Inflammatory macrophage treated with lipopolysaccharide for 1 hour (primary cell): ENCODE results near the gene MTHFD1.
A peak's percentile ranks its signal among the peaks of the same experiment; 100 is the strongest.

Experiments
- DNase-seq, 2 donors: peaks; one replicate each; pipeline ENCODE4 v3.0.0-alpha.2; 2020 to 2022

The MTHFD1 gene

DNA sequence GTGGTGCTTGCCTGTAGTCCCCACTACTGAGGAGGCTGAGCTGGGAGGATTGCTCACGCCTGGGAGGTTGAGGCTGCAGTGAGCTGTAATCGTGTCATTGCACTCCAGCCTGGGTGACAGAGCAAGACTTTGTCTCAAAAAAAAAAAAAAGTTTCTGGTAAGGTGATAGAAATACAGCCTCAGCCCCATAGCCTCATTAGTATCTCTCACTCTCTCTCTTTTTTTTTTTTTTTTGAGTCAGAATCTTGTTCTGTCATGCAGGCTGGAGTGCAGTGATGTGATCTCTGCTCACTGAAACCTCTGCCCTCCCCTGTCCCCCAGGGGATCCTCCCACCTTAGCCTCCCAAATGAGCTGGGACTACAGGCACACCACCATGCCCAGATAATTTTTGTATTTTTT lies 19.2 kb downstream of the MTHFD1 start:
- DNase-seq: no peak

DNA sequence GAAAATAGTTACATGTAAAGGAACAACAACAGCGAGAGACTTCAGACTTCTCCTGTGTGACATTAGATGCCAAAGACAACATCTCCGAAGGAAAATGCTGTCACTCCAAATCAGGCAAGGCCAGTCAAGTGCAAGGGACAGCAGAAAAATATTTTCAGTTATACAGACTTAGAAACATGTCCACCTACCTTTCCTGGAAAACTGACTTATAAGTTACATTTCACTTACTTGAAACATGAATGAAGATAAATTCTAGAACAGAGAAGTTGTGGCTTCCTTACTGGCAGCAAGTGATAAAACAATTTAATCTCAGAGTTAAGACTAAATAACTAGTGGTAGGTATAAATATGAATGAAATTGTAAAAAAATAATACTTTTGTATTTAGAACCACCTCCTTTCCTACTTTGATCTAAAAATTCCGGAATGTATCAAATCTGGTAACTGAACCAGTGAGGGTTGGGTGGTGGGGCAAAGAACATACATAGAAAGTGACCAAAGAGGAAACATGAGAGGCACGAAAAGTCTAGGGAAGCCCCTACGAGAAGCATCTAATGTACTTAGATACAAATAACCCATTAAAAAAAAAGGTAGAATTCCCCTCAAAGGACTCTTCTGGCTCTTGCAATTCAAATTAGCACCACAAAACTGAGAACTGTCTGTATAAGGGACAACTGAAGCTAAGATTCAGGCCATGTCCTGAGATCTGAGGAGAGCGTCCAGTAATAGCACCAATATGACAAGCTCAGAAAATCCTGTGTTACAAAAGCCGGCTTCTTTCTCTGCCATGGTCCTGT lies 21.2 kb downstream of the MTHFD1 start:
- peak in 1 of 2 donors; percentile 47 for DNase-seq

DNA sequence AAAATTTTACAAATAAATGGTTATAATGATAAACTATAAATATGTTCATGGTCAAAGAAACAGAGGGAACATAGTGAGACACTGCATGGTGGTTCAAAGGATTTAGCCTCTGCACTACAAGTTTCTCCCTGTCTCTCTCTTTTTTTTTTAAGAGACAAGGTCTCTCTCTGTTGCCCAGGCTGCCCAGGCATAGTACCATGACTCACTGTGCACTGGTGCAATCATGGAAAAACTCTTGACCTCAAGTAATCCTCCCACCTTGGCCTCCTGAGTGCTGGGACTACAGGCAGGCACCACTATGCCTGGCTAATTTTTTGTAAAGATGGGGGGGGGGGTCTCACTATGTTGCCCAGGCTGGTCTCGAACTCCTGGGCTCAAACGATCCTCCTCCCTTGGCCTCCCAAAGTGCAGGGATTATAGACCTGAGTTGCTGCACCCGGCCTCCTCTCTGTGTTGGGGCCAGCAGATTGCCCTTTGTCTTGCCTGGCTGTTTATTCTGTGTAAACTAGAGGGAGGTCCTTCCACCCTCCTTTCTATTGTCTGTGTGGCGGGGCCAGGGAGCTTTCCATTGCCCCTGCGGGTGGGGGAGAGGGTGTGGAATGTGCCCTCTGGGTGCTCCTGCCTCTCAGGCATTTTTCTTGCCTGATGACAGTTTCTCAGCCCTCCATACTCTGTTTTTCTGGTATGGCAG lies 22.1 kb downstream of the MTHFD1 start:
- DNase-seq: peak; percentile 58 to 85

DNA sequence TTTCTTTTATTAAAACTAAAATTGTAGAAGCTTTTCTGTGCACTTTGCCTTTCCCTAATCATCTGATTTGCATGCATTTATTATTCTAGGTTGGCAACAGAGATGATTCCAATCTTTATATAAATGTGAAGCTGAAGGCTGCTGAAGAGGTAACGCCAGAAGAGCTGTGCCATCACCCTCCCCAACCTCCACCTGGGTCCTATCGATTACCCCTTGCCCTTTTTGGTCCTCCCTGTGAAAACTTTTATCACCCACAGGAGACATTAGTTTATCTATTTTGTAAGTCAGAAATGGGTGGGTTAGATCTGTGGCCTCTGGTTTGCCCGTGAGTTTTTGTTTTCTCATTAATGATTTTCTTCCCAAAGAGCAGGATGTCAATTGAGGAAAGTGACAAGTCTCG lies 22.8 kb downstream of the MTHFD1 start:
- DNase-seq: no peak

DNA sequence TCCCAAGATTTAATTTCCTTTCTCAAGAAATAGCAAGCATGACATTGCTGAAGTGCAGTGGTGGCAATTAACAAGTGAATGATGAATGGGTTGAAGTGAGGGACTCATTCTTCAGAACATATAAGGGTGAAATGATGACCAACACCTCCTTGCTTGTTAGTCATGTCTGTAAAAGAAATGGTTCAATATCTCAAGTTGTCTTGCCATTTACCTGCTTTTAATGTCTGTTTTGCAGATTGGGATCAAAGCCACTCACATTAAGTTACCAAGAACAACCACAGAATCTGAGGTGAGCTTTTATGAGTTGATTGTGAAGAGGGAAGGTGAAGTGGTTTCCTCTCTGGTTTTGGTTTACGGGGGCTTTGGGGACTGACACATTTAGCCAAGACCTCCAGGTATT lies 24.1 kb downstream of the MTHFD1 start:
- DNase-seq: no peak

DNA sequence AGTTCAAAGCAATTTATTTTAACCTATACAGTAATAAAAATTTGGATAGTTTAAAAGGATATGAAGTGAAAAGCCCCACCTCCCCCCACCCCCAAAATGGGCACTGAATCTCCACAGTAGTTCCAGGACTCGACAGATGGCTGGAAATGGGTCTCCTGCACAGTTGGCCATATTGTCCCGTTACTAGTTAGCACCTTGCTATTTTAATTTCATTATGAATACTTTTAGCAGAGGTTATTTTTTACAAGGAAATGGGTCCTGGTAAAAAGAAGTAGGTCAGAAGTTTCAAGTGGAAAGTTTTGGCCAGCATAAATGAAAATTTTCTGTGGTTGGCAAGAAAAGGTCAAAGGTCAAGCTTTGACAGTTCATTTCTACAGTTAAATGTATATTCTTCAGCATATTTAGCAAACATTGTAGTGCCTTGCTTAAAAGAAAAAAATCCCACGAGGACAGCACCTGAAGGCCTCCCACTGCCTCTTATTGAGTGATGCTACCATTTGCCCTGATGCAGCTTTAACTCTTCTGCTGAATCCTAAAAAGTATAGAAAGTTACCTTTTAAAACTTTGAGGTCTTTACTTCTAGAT lies 28.3 kb downstream of the MTHFD1 start:
- no peak for DNase-seq

DNA sequence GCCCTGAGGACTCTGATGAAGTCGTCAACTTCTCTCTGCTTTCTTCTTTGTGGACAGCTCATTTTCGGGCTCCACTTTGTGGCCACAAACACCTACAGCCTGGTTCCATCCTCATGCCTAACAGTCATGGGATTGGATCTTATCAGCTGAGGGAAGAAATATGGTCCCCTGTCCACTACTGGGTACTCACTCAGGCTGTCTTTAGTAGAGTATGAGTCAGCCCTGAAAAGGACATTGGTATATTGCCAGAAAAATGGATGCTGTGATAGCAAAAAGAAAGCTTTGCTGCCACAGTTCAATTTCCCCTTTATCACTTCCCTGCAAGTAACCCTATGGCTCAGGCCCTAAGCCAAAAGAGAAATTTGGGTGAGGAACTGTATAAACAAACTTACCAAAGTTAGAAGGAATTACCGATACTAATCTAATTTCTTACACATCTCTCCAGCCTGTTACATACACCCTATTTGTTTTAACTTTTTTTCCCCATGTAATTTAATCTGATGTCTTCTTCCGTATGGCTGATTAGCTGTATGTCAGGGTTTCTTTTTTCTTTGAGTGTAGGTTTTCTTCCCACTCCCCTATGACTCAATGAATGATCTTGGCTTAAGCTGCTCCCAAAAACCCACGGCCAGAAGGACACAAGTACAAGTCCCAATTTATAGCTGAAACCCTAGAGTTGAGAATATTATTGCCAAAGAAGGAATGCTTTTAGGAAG lies 29.1 kb downstream of the MTHFD1 start:
- peak; percentile 49 to 70 for DNase-seq

DNA sequence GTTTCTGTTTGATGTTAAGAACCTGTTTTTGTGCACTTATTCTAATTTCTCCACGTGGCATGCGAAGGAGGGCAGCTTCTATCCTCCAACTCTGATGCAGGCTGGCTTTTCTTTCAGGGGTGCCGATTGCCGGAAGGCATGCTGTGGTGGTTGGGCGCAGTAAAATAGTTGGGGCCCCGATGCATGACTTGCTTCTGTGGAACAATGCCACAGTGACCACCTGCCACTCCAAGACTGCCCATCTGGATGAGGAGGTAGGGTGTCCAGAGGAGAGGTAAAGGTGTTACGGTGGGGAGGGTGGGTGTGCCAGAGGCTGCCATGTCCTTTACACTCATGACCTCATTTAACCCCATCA lies 29.6 kb downstream of the MTHFD1 start:
- no peak for DNase-seq

DNA sequence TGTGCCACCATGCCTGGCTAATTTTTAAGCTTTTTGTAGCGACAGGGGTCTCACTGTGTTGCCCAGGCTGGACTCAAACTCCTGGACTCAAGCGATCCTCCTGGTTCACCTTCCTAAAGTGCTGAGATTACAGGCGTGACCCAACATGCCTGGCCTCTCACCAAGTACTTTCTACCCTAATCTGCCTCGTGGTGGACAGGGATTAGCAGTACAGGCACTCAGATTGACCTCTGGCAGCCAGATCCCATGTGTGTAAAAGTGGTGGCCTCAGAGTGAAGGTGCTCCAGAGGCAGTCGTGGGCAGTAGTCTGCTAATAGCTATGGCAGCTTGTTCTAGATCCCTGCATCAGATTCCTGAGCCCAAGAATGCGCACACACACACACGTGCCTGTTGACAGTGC lies 30.9 kb downstream of the MTHFD1 start:
- DNase-seq: no peak

DNA sequence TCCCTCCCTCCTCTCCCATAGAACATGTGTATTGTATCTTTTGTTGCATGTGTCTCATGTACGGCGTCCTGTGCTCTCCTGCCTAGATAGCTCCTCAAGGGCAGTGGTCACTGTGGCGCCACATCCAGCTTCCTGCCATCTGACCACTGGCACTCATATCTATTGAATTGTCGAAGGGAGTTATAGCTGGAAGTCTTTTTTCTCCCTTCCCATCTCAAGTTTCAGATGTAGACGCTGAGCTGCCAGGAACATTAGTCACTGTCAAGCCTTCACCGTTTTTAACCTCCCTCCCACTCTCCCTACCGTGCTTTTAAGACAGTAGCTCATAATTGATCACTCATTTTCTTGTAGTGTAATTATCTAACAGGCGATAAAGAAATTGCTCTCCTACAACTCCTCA lies 33.0 kb downstream of the MTHFD1 start:
- DNase-seq: no peak

DNA sequence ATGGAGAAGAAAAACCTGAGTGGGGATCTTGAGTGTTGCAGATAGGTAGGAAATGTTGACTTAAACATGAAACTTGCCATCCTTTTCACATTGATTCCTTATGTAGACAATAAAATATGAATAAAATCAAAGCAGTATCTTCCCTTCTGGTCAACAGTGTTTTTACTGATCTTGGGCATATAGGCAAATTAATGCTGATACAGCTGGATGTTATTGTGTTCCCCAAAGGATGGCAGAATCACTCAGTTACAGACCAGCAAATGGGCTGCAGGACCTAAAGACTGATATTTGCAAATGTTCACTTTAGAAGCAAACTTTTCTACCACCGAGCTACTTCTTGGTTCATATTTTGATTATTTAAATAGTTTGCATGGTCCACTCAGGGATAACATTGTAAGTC lies 33.9 kb downstream of the MTHFD1 start:
- no peak for DNase-seq

DNA sequence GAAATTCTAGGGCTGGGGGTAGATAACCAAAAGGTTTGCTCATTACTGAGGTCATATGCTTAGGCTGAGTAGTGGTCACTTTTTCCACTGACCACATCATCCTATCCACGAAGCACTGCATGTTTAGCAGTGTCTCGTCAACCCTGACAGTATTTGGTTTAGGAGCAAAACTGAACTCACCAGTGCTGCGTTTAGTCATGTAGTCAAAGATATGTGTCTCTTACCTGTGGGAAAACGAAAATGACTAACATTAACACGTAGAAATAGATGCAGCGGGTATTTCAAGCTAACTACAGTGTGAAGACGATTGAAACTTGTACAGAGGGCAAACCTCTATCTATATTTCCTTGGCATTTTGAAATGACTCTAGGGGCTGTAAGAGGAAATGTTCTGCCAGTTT lies 34.6 kb downstream of the MTHFD1 start:
- DNase-seq: no peak

DNA sequence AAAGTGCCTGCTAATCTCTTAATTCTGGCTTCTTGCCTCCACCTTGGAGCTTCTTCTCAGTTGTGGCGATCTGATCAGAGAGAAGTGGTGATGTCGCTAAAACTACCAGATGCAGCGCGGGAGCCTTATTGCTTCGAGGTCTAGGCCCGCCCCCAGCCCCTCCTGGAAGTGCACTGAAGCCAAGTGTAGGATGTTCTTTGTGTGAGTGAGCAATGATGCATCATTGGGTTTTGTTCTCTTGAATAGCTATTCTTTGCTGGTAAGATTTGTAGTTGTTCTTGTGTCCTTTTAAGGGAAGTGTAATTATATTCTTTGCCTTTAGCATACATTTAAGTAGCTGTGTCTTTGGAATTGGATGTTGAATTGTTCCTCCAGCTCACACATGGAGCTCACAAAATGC lies 35.8 kb downstream of the MTHFD1 start:
- no peak for DNase-seq

DNA sequence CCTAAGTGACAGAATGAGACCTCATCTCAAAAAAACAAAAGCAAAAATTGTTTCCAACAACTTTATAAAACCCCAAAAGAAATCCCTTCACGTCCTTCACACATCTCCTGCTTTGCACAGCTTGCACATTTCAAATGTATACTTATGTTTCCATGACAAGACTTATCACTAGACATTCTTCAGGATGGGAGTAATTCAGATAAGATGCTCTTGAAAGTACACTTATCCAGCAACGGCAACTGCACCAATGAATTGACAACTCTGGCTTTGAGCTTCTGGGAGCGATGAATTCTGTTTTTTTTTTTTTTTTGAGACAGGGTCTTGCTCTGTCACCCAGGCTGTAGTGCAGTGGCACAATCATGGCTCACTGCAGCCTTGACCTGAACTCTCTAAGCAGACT lies 46.4 kb downstream of the MTHFD1 start:
- no peak for DNase-seq

DNA sequence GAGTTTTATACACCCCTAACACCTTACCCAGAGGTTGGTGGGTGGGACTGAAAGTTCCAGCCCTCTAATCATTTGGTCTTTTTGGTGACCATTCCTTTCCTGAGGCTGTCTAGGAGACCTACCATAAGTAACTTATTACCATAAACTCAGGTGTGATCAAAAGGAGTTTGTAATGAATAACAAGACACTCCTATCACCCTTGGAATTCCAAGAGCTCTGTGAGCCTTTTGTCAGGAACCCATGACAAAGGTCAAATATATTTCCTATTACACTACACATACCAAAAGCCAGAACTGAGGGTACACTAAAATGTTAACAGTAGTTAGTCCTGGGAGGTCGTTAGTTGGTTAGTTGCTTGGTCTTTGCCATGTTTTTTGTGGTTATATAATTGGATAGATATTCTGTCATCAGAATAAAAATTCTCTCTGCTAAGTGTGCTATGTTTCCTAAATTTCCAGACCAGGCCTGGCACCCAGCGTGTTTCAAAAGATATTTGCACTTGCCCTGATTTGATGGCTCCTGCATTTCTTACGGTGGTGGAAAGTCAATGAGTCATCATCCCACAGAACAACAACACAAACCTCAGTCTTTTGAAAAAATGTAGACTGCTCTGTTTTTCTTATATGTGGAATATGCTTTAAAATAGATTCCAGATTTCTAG lies 50.2 kb downstream of the MTHFD1 start:
- DNase-seq: no peak

DNA sequence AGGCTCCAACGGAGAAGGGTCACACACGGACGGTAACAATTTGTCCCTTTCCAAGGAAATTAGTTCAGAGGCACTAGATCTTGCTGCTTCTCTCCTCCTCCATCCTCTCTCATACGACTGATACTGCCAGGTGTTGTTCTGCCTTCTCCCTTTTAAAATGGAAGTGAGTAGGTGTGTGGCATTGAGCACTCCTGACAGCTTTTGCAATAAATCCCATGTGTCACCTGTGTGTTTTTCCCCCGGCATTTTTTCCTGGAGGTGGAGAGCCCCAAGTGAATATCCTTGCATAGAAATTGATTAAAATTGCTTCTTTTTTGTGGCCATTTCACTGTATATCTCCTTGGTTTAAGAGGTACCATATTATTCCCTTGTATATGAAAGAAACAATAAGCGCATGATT lies 51.0 kb downstream of the MTHFD1 start:
- DNase-seq: no peak

DNA sequence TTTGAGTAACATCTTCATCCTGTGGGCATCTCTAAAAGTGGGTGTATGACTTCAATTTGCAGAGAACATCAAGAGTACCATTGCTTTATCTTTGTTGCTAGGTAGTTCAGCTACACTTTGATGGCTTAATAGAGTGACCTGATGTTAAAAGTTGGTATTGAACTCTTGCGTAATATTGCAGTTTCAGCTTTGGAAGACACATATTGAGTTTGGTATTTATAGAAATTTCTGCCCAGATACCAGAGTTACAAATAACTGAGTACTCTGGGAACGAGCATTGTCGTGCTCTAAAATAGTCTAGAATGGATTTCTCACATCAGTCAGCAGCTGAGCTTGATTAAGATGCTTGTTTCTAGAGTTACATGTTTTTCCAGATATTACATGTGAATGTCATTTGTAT lies 52.3 kb downstream of the MTHFD1 start:
- no peak for DNase-seq

DNA sequence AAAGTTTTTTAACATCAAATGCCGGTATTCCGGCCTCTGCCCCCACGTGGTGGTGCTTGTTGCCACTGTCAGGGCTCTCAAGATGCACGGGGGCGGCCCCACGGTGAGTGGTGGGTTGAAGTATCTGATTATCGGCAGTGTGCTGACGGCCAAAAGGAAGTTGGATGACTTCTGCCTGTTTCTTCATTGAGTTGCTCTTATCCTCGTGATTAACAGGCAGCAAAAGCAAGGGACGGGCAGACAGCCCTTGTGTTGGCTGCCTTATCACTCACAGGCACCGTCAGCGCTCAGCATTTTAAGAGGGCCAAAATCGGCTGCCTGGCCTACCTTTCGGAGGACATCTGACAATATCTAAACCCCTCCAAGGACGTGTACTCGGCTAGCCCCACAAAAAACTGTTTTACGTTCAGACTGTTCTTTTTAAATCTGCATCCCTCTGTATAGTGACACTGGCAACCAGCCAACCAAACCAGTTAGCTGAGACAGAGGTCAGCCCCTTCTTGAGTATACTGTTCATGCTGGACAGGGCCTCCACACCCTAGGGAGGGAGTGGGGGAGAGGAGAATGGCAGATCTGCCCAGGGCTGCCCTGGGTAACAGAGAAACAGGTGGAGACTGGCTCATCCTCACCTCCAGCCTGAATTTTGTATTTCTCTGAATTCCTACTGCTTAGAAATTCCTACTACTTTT lies 54.3 kb downstream of the MTHFD1 start:
- no peak for DNase-seq

DNA sequence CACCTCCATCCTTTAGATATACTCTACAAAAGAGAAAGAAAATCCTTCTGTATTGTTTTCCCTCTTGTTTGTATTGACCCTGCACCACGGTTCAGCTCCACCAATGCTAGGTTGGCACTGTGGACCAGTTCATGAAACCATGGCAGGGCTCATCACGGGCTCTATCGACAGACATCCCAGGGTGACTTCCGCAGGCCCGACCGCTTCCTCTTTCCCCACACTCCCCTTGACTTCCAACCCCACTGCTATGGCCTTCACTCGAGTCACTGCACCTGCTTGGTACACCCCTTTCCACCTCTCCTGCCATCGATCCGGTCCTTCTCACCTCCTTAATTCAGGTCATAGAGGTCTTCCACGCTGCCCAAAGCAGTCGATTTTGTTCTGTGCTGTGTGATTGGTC lies 56.0 kb downstream of the MTHFD1 start:
- DNase-seq: no peak

DNA sequence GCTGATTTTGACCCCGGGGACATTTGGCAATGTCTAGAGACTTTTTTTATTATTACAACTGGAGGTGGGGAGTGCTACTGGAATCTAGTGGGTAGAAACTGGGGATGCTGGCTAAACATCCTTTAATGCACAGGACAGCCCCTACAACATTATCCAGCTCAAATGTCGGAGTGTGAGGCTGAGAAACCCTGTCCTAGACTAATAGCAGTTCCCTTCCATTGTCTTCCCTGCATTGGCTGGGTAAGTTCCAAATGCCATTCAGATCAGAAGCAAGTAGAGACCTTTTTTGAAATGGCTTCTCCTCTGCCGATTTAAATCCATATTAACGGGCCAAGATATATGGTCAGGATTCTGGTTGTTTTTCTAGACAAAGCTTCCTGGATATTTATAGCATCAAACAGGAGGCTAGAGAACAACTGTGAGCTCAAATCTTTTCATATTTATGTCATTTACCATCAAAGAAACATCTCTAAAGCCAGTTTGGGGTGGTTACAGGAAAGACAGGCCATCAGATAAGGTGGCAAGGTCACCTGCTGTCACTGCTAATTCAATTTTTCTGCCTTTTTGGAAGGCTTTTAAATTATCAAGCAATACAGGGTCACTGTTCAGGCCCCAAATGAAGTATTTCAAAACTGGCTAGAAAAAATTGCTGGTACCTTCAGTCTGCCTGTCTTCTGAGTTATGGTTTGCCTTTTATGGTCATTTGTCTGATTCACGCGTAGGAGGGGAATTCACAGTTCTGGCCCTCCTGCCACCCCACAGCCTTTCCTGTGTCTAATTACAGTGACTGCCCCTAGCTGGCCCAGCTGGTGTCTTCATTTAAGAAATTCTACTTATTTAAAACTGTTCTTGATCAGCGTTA lies 57.1 kb downstream of the MTHFD1 start:
- DNase-seq: peak; percentile 61 to 76

DNA sequence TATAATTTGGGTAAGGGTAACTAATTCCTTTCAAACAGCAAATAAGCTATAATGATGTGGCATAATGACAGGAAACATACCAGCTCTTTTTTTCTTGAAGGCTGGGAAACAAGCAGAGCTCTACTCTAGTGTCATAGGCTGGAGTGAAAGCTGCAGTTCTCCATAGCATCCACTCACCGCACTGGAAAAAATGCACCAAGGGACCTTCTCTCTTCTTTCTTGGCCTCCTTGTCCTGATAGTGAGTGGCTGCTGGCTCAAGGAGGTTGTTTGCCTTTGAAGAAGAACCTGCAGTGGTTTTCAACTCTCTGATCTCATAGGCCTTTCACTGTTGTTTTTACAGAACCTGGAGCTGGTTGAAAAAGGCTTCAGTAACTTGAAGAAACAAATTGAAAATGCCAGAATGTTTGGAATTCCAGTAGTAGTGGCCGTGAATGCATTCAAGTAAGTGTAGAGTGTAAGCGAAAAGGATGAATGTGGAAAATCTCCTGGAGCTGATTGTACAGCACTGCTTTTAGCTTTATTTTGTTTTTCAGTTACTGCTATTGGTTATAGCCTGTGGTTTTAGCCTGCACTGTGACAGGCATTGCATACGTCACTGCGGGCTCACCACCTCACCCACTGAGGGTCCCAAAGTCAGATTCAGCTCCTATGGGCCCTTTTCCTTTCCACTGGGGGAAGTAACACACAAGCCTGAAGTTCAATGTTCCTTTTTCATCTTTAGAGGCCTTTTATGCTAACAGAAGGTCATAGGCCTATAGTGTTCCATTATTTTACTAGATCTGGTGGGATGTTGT lies 59.9 kb downstream of the MTHFD1 start:
- DNase-seq: no peak
